Breast epithelium (tissue), 4 donors: Measurements from ENCODE around the gene SH3BP4. TPM values are rescaled to one million over a fixed set of nuclear protein-coding genes. Genes with fewer than 3 reads are reported as not detected.

Experiments
- DNase-seq, 2 donors: peaks; one replicate each; pipeline ENCODE4 v3.0.0-alpha.2; 2019; ENCODE audit warnings: low spot score in 2 of 2
- H3K27ac ChIP-seq, 2 donors: fragments of 200-600 bp; sonication (generic) in 1 of 2; one replicate each; pipeline ENCODE4 v1.5.1; 2016 to 2019; ENCODE audit warnings: mild to moderate bottlenecking in 1 of 2
- H3K27me3 ChIP-seq, 2 donors: fragments of 200-600 bp; sonication (generic) in 1 of 2; one replicate each; pipeline versions ENCODE4 v1.5.1 to v1.6.0; 2017 to 2019; ENCODE audit warnings: control low read depth in 1 of 2, mild to moderate bottlenecking in 1 of 2
- H3K36me3 ChIP-seq: fragments of 200-600 bp; one replicate; pipeline ENCODE4 v1.5.1; 2019
- H3K4me1 ChIP-seq, 2 donors: fragments of 200-600 bp; sonication (generic); one replicate each; pipeline ENCODE4 v1.5.1; 2016 to 2019; ENCODE audit warnings: control low read depth in 1 of 2
- H3K4me3 ChIP-seq, 3 donors: fragments of 200-600 bp; sonication (generic); 1 replicate in 2 of 3; 2 replicates in 1 of 3; pipeline ENCODE4 v1.5.1; 2016 to 2019; ENCODE audit warnings: mild to moderate bottlenecking in 3 of 3, moderate library complexity in 2 of 3
- H3K9me3 ChIP-seq, 2 donors: fragments of 200-600 bp; sonication (generic) in 1 of 2; one replicate each; pipeline ENCODE4 v1.5.1; 2016 to 2019; ENCODE audit warnings: control low read depth in 1 of 2
- CTCF ChIP-seq, 3 donors: fragments of 450-650 bp; IDR thresholded peaks; one replicate each; pipeline ENCODE4 v1.5.1; 2016 to 2017; ENCODE audit warnings: antibody characterized with exemption in 3 of 3, mild to moderate bottlenecking in 3 of 3, moderate library complexity in 3 of 3
- POLR2A ChIP-seq: fragments of 450-650 bp; IDR thresholded peaks from one replicate; pipeline ENCODE4 v1.6.1; 2016; ENCODE audit warnings: antibody characterized with exemption, mild to moderate bottlenecking, moderate library complexity
- POLR2AphosphoS5 ChIP-seq, 3 donors: sonication (generic); formaldehyde crosslinking; IDR thresholded peaks; one replicate each; pipeline ENCODE4 v1.6.1; 2017; ENCODE audit warnings: antibody characterized with exemption in 3 of 3
- intact Hi-C: fragments of 100-400 bp; cut with DNase I; formaldehyde crosslinking; loops from one replicate; pipeline ENCODE4 v1.15.1; 2023; ENCODE audit warnings: low total_unique reads
- total RNA-seq, 3 donors: library from RNA; depleted of rRNA; stranded (reverse); fragments of >200 nt; gene quantifications; one replicate each; pipeline ENCODE4 v1.1.0, GENCODE V29; 2016

SH3BP4 gene
- total RNA-seq, 3 donors from 2014 or later = 28.5 to 73.6 (median 44.2) TPM

- Histone ChIP-seq H3K27me3 (no peaks in the 10 kb centered on the region), H3K4me1 (peaks cover 0 to 4% of the 10 kb centered on the region in 2 donors), H3K27ac (no peak overlapping the region), H3K9me3 (no peaks in the 10 kb centered on the region), H3K36me3 (no peaks in the 10 kb centered on the region), H3K4me3 (no peak overlapping the region)
- intact Hi-C loops = no loop called here
- no peak for TF ChIP-seq POLR2AphosphoS5 (IDR thresholded peaks at IDR 0.05)
- no peak for TF ChIP-seq POLR2A
- TF ChIP-seq CTCF (IDR thresholded peaks at IDR 0.05) = no peak
- DNase-seq = no peak
Measured at GRCh38 chr2:235030936-235031335, 79.1 kb downstream of the SH3BP4 start.

- no peak for DNase-seq
- Histone ChIP-seq H3K27ac (no peak overlapping the region), H3K27me3 (no peaks in the 10 kb centered on the region), H3K4me3 (no peak overlapping the region), H3K4me1 (no peaks in the 10 kb centered on the region), H3K9me3 (no peaks in the 10 kb centered on the region), H3K36me3 (no peaks in the 10 kb centered on the region)
- TF ChIP-seq POLR2A (no peak), POLR2AphosphoS5 (IDR thresholded peaks at IDR 0.05) (no peak), CTCF (IDR thresholded peaks at IDR 0.05) (no peak)
- intact Hi-C loops = no loop called here
Measured at GRCh38 chr2:235031686-235032373, 80.0 kb downstream of the SH3BP4 start.

GRCh38 chr2:235032466-235032865 is 80.6 kb downstream of the SH3BP4 start:
- Histone ChIP-seq H3K36me3 (no peaks in the 10 kb centered on the region), H3K4me1 (no peaks in the 10 kb centered on the region), H3K27me3 (no peaks in the 10 kb centered on the region), H3K27ac (no peak overlapping the region), H3K9me3 (no peaks in the 10 kb centered on the region), H3K4me3 (no peak overlapping the region)
- intact Hi-C loops = no loop called here
- no peak for TF ChIP-seq POLR2AphosphoS5 (IDR thresholded peaks at IDR 0.05)
- TF ChIP-seq POLR2A = no peak
- no peak for TF ChIP-seq CTCF (IDR thresholded peaks at IDR 0.05)
- no peak for DNase-seq

- DNase-seq = no peak
- Histone ChIP-seq H3K27ac (no peak overlapping the region), H3K36me3 (no peaks in the 10 kb centered on the region), H3K9me3 (no peaks in the 10 kb centered on the region), H3K4me3 (no peak overlapping the region), H3K4me1 (no peaks in the 10 kb centered on the region), H3K27me3 (no peaks in the 10 kb centered on the region)
- intact Hi-C loops = no loop called here
- TF ChIP-seq POLR2AphosphoS5 (IDR thresholded peaks at IDR 0.05) (no peak), CTCF (IDR thresholded peaks at IDR 0.05) (no peak), POLR2A (no peak)
Measured at GRCh38 chr2:235032949-235033348, 81.1 kb downstream of the SH3BP4 start.

GRCh38 chr2:235034265-235035118 is 82.7 kb downstream of the SH3BP4 start:
- Histone ChIP-seq H3K27me3 (no peaks in the 10 kb centered on the region), H3K9me3 (no peaks in the 10 kb centered on the region), H3K4me1 (no peaks in the 10 kb centered on the region), H3K36me3 (no peaks in the 10 kb centered on the region), H3K4me3 (no peak overlapping the region), H3K27ac (no peak overlapping the region)
- TF ChIP-seq POLR2AphosphoS5 (IDR thresholded peaks at IDR 0.05) (no peak), CTCF (IDR thresholded peaks at IDR 0.05) (no peak), POLR2A (no peak)
- DNase-seq = no peak
- intact Hi-C loops = no loop called here
